Astrocyte (in vitro differentiated cells and primary cell): ENCODE data around the gene CD58. TPM values are rescaled to one million over a fixed set of nuclear protein-coding genes. Genes with fewer than 3 reads are reported as not detected.

Experiments used
- DNase-seq: peaks from one replicate; pipeline ENCODE4 v3.0.0-alpha.2; 2010; ENCODE audit warnings: low read depth
- FAIRE-seq: peaks from 2 replicates; lab custom pipeline; 2011; peaks lifted over from hg19 to GRCh38; lab: Jason Lieb, UNC
- H2AFZ ChIP-seq: 2 replicates; pipeline ENCODE4 v1.6.0; 2012; ENCODE audit warnings: low read depth, low read length, inconsistent platforms
- H3K27ac ChIP-seq: 2 replicates; pipeline ENCODE4 v1.5.1; 2011; ENCODE audit warnings: low read depth, low read length, inconsistent platforms
- H3K27me3 ChIP-seq: 2 replicates; pipeline ENCODE4 v1.6.0; 2011; ENCODE audit warnings: low read length, inconsistent platforms; ENCODE audit not compliant: insufficient read depth
- H3K36me3 ChIP-seq: 2 replicates; pipeline ENCODE4 v1.5.1; 2011; ENCODE audit warnings: low read length, inconsistent platforms; ENCODE audit not compliant: insufficient read depth
- H3K4me1 ChIP-seq: 2 replicates; pipeline ENCODE4 v1.5.1; 2011; ENCODE audit warnings: low read length, inconsistent platforms; ENCODE audit not compliant: insufficient read depth
- H3K4me2 ChIP-seq: 2 replicates; pipeline ENCODE4 v1.6.0; 2012; ENCODE audit warnings: low read length, inconsistent platforms
- H3K4me3 ChIP-seq: 2 replicates; pipeline ENCODE4 v1.5.1; 2011; ENCODE audit warnings: low read depth, mild to moderate bottlenecking, low read length, inconsistent platforms; ENCODE audit not compliant: insufficient read depth
- H3K79me2 ChIP-seq: 2 replicates; pipeline ENCODE4 v1.6.0; 2012; ENCODE audit warnings: mild to moderate bottlenecking, low read length, inconsistent platforms; ENCODE audit not compliant: insufficient read depth
- H3K9ac ChIP-seq: 2 replicates; pipeline ENCODE4 v1.6.0; 2012; ENCODE audit warnings: mild to moderate bottlenecking, low read length, inconsistent platforms
- H3K9me3 ChIP-seq: 2 replicates; pipeline ENCODE4 v1.5.1; 2012; ENCODE audit warnings: low read depth, mild to moderate bottlenecking, low read length, inconsistent platforms; ENCODE audit not compliant: insufficient read depth
- H4K20me1 ChIP-seq: 2 replicates; pipeline ENCODE4 v1.6.0; 2012; ENCODE audit warnings: low read length, inconsistent platforms; ENCODE audit not compliant: insufficient read depth
- H3K27ac Mint-ChIP-seq: one replicate; pipeline ENCODE4 v1.8.0; 2021; ENCODE audit warnings: mild to moderate bottlenecking, mixed read lengths; ENCODE audit not compliant: unreplicated experiment
- H3K27me3 Mint-ChIP-seq: one replicate; pipeline ENCODE4 v1.8.0; 2021; ENCODE audit warnings: low read depth, mixed read lengths; ENCODE audit not compliant: unreplicated experiment
- H3K36me3 Mint-ChIP-seq: one replicate; pipeline ENCODE4 v1.8.0; 2021; ENCODE audit warnings: low read depth, mixed read lengths; ENCODE audit not compliant: unreplicated experiment
- H3K4me1 Mint-ChIP-seq: one replicate; pipeline ENCODE4 v1.8.0; 2021; ENCODE audit warnings: low read depth, mixed read lengths; ENCODE audit not compliant: unreplicated experiment
- H3K4me3 Mint-ChIP-seq: one replicate; pipeline ENCODE4 v1.8.0; 2021; ENCODE audit warnings: mild to moderate bottlenecking, moderate library complexity, mixed read lengths; ENCODE audit not compliant: unreplicated experiment
- H3K9me3 Mint-ChIP-seq: one replicate; pipeline ENCODE4 v1.8.0; 2021; ENCODE audit warnings: mild to moderate bottlenecking, mixed read lengths; ENCODE audit not compliant: unreplicated experiment
- EZH2 ChIP-seq: IDR thresholded peaks from 2 replicates; pipeline ENCODE4 v1.6.1; 2012; ENCODE audit warnings: mild to moderate bottlenecking, low read length, inconsistent platforms; ENCODE audit not compliant: insufficient read depth
- total RNA-seq: library from RNA; stranded (reverse); gene quantifications from 2 replicates; pipeline ENCODE4 v1.2.1, GENCODE V29; 2021
- TF ChIP-seq, protein P1 (sequence below): IDR thresholded peaks from 2 replicates; pipeline ENCODE4 v1.5.1; 2011; ENCODE audit warnings: low read depth, mild to moderate bottlenecking, inconsistent platforms, low read length, moderate library complexity; ENCODE audit not compliant: insufficient read depth

The CD58 gene
- total RNA-seq, 1 donor from 2014 or later: 13.0 TPM

DNA sequence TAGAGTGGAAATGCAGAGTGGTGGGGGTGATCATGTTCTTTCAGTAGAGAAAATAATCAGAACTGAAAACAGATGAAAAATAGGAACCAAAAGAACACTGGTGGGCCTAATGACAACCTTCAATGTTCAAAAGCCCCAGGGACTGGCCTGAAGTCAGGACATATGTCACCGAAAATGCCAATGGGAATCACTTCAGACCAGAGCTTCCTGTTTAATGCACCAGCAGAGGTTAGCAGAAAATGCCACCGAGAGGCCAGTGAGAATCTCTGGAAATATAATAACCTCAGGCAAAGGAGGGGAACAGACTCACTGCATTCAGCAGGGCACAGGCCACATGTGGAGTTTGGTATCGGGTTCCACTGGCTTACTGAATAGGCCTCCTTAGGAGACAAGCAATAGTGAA, 15.9 kb upstream of the CD58 start:
- no peaks in the 10 kb centered on the region for H3K4me1 ChIP-seq
- no peak for DNase-seq
- H3K9me3 ChIP-seq: no peaks in the 10 kb centered on the region
- H3K27ac ChIP-seq: no peak overlapping the region
- no peaks in the 10 kb centered on the region for H3K36me3 ChIP-seq
- no peak overlapping the region for H2AFZ ChIP-seq
- Mint-ChIP-seq H3K27ac (no peak overlapping the region), H3K4me3 (no peak overlapping the region), H3K36me3 (peaks cover 2% of the 10 kb centered on the region), H3K27me3 (no peaks in the 10 kb centered on the region), H3K4me1 (peaks cover 42% of the 10 kb centered on the region), H3K9me3 (peaks cover 2% of the 10 kb centered on the region)
- H3K9ac ChIP-seq: no peak overlapping the region
- H3K4me2 ChIP-seq: no peak overlapping the region
- no peaks in the 10 kb centered on the region for H3K79me2 ChIP-seq
- H4K20me1 ChIP-seq: no peaks in the 10 kb centered on the region
- H3K4me3 ChIP-seq: no peak overlapping the region
- TF ChIP-seq EZH2: no peak
- TF ChIP-seq, protein P1, sequence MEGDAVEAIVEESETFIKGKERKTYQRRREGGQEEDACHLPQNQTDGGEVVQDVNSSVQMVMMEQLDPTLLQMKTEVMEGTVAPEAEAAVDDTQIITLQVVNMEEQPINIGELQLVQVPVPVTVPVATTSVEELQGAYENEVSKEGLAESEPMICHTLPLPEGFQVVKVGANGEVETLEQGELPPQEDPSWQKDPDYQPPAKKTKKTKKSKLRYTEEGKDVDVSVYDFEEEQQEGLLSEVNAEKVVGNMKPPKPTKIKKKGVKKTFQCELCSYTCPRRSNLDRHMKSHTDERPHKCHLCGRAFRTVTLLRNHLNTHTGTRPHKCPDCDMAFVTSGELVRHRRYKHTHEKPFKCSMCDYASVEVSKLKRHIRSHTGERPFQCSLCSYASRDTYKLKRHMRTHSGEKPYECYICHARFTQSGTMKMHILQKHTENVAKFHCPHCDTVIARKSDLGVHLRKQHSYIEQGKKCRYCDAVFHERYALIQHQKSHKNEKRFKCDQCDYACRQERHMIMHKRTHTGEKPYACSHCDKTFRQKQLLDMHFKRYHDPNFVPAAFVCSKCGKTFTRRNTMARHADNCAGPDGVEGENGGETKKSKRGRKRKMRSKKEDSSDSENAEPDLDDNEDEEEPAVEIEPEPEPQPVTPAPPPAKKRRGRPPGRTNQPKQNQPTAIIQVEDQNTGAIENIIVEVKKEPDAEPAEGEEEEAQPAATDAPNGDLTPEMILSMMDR: no peak
- no peak for FAIRE-seq
- H3K27me3 ChIP-seq: no peaks in the 10 kb centered on the region

GRCh38 chr1:116585886-116586285, 15.1 kb upstream of the CD58 start:
- Histone ChIP-seq H3K79me2 (no peaks in the 10 kb centered on the region), H3K4me1 (no peaks in the 10 kb centered on the region), H3K36me3 (no peaks in the 10 kb centered on the region), H3K27me3 (no peaks in the 10 kb centered on the region), H3K4me2 (no peak overlapping the region), H3K9me3 (no peaks in the 10 kb centered on the region), H3K9ac (no peak overlapping the region), H3K27ac (no peak overlapping the region), H4K20me1 (no peaks in the 10 kb centered on the region), H2AFZ (no peak overlapping the region), H3K4me3 (no peak overlapping the region)
- Mint-ChIP-seq H3K4me1 (peaks cover 45% of the 10 kb centered on the region), H3K36me3 (peaks cover 2% of the 10 kb centered on the region), H3K27me3 (no peaks in the 10 kb centered on the region), H3K9me3 (peaks cover 2% of the 10 kb centered on the region), H3K4me3 (no peak overlapping the region), H3K27ac (no peak overlapping the region)
- TF ChIP-seq EZH2: no peak
- TF ChIP-seq, protein P1: no peak
- DNase-seq: no peak
- FAIRE-seq: no peak

DNA sequence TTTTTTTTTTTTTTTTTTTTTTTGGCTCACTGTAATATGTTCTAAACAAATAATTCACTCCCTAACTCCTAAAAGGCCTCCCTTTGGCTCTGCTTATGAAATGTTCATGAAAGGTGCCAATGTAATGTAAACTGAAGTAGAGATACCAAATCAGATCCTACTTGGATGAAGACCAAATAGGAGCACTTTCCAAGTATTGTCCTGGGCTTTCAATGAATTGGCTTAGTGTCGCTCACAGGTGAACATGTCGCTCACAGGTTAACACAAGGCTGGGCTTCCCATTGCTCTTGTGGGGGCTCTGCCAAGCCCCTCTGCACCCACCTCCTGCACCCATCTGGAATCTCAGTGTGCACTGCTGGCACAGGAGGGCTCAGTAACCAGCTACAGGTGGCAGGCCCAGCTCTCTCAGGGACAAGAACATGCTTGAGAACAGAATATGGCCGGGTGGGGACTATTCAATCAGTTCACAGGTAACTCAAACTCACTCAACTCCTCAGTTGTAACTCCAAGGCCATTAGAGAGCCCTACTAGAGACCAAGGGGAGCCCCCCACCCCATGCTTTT, 10.6 kb upstream of the CD58 start:
- Mint-ChIP-seq H3K27me3 (peaks cover 2% of the 10 kb centered on the region), H3K4me3 (no peak overlapping the region), H3K36me3 (no peaks in the 10 kb centered on the region), H3K9me3 (no peaks in the 10 kb centered on the region), H3K27ac (no peak overlapping the region), H3K4me1 (peaks cover 26% of the 10 kb centered on the region)
- Histone ChIP-seq H3K9me3 (no peaks in the 10 kb centered on the region), H3K4me3 (no peak overlapping the region), H3K4me2 (no peak overlapping the region), H2AFZ (no peak overlapping the region), H3K9ac (no peak overlapping the region), H3K27ac (no peak overlapping the region), H4K20me1 (no peaks in the 10 kb centered on the region), H3K27me3 (no peaks in the 10 kb centered on the region), H3K4me1 (no peaks in the 10 kb centered on the region), H3K36me3 (no peaks in the 10 kb centered on the region), H3K79me2 (no peaks in the 10 kb centered on the region)
- no peak for TF ChIP-seq EZH2
- TF ChIP-seq, protein P1: no peak
- FAIRE-seq: no peak
- DNase-seq: no peak
